HG03039 (cell line): ENCODE data around the gene TRAPPC8.

Experiments
- ATAC-seq: cut with Tn5 transposase; IDR thresholded peaks from one replicate; pipeline ENCODE4 v1.9.1; 2021; ENCODE audit warnings: mild to moderate bottlenecking, moderate library complexity; ENCODE audit not compliant: unreplicated experiment

The TRAPPC8 gene

DNA sequence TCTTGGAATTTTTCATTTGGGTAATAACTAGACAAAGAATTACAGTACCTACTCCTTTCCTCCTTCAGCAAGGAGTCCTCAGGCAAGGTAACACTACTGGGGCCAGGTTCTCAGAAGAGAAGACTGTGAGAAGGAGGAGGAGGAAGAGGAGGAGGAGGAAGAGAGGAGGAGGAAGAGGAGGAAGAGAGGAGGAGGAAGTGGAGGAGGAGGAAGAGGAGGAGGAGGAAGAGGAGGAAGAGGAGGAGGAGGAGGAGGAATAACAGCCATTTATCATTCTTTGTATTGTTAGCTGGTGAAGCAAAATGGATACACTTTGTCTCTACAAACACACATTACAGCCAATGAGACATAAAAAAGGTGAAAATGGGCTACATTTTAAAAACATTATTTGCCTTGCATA lies 149.4 kb downstream of the TRAPPC8 start:
- no peak for ATAC-seq

GRCh38 chr18:31792580-31792911 lies 150.4 kb downstream of the TRAPPC8 start:
- ATAC-seq: no peak

DNA sequence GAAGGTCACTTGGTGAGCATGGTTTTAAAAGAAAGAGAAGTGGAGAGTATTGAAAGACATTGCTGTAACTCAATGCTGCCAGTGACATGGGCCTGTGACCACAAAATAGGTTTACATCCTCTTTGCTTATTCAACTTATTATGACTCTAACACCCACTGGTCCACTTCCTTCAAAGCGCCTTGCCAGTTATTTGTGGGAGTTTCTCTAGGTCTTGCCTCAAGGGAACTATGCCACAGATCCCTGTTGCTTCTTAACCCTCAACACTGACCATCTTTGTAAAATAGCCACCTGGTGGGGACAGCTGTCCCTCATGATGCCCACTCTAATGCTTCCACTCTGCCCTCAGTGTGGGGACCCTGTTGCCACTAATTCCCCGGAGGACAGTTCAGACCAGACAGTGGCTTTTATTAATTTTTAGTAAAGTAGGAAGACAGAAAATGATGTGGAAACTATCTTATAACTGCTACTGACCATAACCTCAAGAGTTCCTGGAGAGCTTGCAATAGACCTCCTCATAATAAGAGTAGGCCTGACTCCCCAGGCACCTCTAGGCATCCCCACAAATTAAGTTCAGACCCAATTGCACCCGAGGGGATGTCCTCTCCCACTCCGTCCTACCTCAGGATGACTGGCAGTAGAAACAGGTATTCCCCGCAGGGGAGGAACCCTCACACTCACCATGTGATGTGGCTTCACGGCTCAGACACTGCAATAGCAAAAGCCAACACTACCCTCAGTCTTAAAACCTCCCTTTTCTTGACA lies 150.9 kb downstream of the TRAPPC8 start:
- peak; percentile 92 for ATAC-seq

GRCh38 chr18:31789409-31789808 lies 153.5 kb downstream of the TRAPPC8 start:
- no peak for ATAC-seq

DNA sequence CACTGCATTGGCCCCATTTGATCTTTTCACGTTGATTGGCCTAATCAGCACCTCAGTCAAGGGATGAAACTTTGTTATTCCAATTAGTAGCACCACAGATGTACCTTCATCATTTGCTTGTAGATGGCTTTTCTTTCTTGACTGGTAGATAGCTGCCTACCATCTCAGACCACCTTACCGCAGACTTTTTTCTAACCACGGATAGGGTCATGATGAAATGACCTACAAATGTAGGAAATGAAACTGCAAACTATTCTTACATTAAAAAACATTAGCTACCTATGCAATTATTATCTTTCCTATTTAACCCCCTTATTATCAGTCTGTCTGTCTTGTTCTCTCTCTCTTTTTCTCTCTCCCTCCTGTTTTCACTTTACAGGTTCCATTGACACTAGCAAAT lies 159.9 kb downstream of the TRAPPC8 start:
- ATAC-seq: no peak
